ENCODE data around the gene ZNF606. TPM values are rescaled to one million over a fixed set of nuclear protein-coding genes. Genes with fewer than 3 reads are reported as not detected.

The ZNF606 gene
- total RNA-seq (2022; extraction: Qiagen RNA extraction), result 1.3 to 3.8 TPM (median 2.3 TPM) in 5 replicates

GRCh38 chr19:58002384-58003173, at the start of gene ZNF606:
Gene ZNF606 (minus strand): TSS chr19:58002820. CDS start chr19:58001319, 1,501 bp downstream.

DNA sequence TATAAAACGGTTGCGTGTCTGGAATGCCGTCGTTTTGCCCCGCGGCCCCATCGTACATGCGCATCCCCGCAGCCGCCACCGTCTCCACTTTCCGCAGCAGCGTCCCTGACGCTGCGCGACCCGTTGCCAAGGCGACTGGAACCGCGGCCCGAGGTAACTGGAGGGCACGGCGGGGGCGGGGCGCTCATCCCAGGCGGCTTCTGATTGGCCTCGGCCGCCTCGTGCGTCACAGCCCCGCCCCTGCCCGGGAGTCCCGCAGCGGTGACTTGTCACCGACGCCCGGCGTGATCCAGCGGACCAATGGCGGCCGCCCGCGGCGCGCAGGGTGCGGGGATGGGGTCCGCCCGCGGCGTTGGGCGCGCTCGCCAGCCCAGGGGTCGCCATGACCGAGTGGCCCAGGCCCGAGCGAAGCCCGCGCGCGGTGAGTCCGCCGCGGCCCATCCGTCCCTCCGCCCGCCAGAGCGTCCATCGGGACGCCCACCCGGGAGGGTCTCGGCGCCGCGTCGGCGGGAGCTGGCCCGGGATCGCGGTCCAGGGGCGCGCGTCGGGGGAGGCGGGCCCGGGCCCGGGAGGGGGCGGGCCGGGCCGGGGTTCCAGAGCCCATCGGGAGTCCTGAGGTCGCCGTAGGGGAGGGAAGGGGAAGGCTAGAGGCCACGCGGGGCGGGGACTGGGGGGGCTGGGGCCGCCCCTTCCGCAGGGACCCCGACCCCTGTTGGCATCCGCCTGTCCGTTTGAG, 31.3 kb upstream of the ZNF606 start, which contains the start of gene ZSCAN1:
Gene ZSCAN1, plus strand, starts transcription at position 285 of the 736 bp plus-strand sequence. CDS start 3,812 bp downstream, outside the sequence.

GRCh38 chr19:57974434-57974833, 28.2 kb downstream of the ZNF606 start, which contains the start of gene C19orf18:
Gene C19orf18 (minus strand): TSS chr19:57974534. CDS start chr19:57974432, 102 bp downstream.

GRCh38 chr19:57947419-57948134, 55.0 kb downstream of the ZNF606 start, which contains the start of gene ZNF256:
Gene ZNF256 (minus strand): TSS chr19:57947706. CDS start chr19:57947474, 232 bp downstream.

DNA sequence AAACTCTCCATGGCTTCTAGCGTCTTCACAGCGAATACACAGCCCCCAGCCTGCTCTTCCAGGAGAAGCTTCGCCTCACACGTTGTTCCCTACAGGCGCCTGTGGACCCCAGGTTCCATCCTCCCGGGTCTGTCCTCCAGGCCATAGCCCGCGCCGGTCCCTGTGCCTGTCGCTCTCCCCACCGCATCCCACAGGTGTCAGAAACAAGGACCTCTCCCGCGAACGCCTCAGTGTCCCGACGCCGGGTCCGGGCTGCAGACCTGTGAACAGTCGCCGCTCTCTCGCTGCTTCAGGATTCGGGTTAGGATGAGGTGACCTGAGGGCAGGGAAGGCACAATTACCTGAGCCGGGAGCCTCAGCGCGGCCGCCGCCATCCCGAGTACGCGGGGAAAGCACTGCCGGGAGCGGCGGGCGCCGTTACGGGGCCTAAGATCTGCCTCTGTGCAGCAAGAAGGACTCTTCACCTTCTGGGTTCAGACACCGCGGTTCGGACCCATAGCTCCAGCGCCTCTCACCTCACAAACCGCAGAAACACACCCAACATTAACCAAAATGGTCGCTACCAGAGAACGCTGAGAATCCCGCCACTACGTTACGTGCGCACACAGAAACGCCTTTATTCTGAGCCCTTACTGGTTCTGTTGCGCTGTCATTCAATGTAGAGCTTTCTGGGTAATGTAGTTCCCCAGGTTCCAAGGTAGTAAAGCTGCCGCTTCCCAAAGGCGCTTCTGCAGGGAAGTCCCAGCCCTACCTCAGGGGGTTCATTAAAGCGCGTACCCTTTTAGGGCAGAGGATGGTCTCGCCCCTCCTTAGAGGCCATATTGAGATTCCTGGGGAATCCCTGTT, 67.6 kb downstream of the ZNF606 start, which contains the start of gene ZNF418:
Gene ZNF418, minus strand, starts transcription at position 583 of the 846 bp plus-strand sequence. CDS start 1,580 bp downstream, outside the sequence.

Other genes with a start within 250 kb of the ZNF606 start
- gene ZNF586, start 233.1 kb downstream of the ZNF606 start, total RNA-seq (2022; extraction: Qiagen RNA extraction), result 5.6 to 7.2 TPM (median 6.4 TPM) in 5 replicates
- gene ZNF552, start 187.9 kb downstream of the ZNF606 start, total RNA-seq (2022; extraction: Qiagen RNA extraction), result 4.9 to 6.3 TPM (median 5.2 TPM) in 5 replicates
- 7.1 to 11.0 TPM (median 9.1 TPM) in 5 replicates for gene ZNF587B, start 172.5 kb downstream of the ZNF606 start, total RNA-seq (2022; extraction: Qiagen RNA extraction)
- gene ZNF587, start 153.0 kb downstream of the ZNF606 start, total RNA-seq (2022; extraction: Qiagen RNA extraction), result 4.2 to 8.9 TPM (median 7.5 TPM) in 5 replicates
- gene ZNF814, start 113.8 kb downstream of the ZNF606 start, total RNA-seq (2022; extraction: Qiagen RNA extraction), result 1.3 to 2.5 TPM (median 1.9 TPM) in 5 replicates
- gene ZNF417, start 86.2 kb downstream of the ZNF606 start, total RNA-seq (2022; extraction: Qiagen RNA extraction), result 3.1 to 6.2 TPM (median 4.6 TPM) in 5 replicates
- gene ZNF418, start 67.4 kb downstream of the ZNF606 start, total RNA-seq (2022; extraction: Qiagen RNA extraction), result 1.1 to 1.6 TPM (median 1.2 TPM) in 5 replicates
- 0.99 to 1.4 TPM (median 1.3 TPM) in 5 replicates for gene ZNF256, start 55.1 kb downstream of the ZNF606 start, total RNA-seq (2022; extraction: Qiagen RNA extraction)
- not detected in 5 replicates for gene C19orf18, start 28.3 kb downstream of the ZNF606 start, total RNA-seq (2022; extraction: Qiagen RNA extraction)
- gene ZSCAN1, start 31.2 kb upstream of the ZNF606 start, total RNA-seq (2022; extraction: Qiagen RNA extraction), result not detected in 5 replicates
- not detected in 5 replicates for gene ZNF135, start 56.5 kb upstream of the ZNF606 start, total RNA-seq (2022; extraction: Qiagen RNA extraction)
- gene ZSCAN18, start 95.4 kb upstream of the ZNF606 start, total RNA-seq (2022; extraction: Qiagen RNA extraction), result 1.3 to 3.6 TPM (median 2.2 TPM) in 5 replicates
- 2.7 to 3.5 TPM (median 3.2 TPM) in 5 replicates for gene ZNF329, start 148.0 kb upstream of the ZNF606 start, total RNA-seq (2022; extraction: Qiagen RNA extraction)
- gene ZNF274, start 180.2 kb upstream of the ZNF606 start, total RNA-seq (2022; extraction: Qiagen RNA extraction), result 12.1 to 13.7 TPM (median 13.0 TPM) in 5 replicates
- gene ZNF544, start 226.1 kb upstream of the ZNF606 start, total RNA-seq (2022; extraction: Qiagen RNA extraction), result 11.2 to 18.7 TPM (median 17.9 TPM) in 5 replicates

Data from A549 treated with dexamethasone at 1 μM for 4 hours (cell line).